ENCODE measurements around the gene PAK2.

GRCh38 chr3:196803891-196804468 lies 64.3 kb downstream of the PAK2 start:
- TF ChIP-seq POLR2A (IDR thresholded peaks at IDR 0.05; ENCODE audit: low read length) (no peak), GATA1 (IDR thresholded peaks at IDR 0.05; ENCODE audit: low read depth, low read length) (no peak)
